Stimulated activated CD8-positive, alpha-beta memory T cell treated with anti-CD3 and anti-CD28 coated beads, Interleukin-12 subunit alpha, Interleukin-12 subunit beta, amount 100 ng/mL, for 1 hour (primary cell): ENCODE measurements around the gene DLX4.
A peak's percentile ranks its signal among the peaks of the same experiment; 100 is the strongest.

ENCODE experiments used
- DNase-seq: peaks from one replicate; pipeline ENCODE4 v3.0.0-alpha.2; 2020; ENCODE audit warnings: low read depth

DLX4 gene

GRCh38 chr17:49946964-49947584 lies 21.9 kb upstream of the DLX4 start:
- no peak for DNase-seq

GRCh38 chr17:49949634-49950033 lies 19.4 kb upstream of the DLX4 start:
- DNase-seq, result no peak

- DNase-seq, result no peak
These were observed 17.5 kb upstream of the DLX4 start for GRCh38 chr17:49951362-49952082.

GRCh38 chr17:49952209-49952911 lies 16.6 kb upstream of the DLX4 start:
- DNase-seq, result peak; percentile 69

GRCh38 chr17:49952912-49953497 lies 16.0 kb upstream of the DLX4 start:
- DNase-seq, result no peak

GRCh38 chr17:49955157-49955556 lies 13.8 kb upstream of the DLX4 start:
- DNase-seq, result no peak

- no peak for DNase-seq
These were observed 12.2 kb upstream of the DLX4 start for GRCh38 chr17:49956780-49957179.

GRCh38 chr17:49957350-49957749 lies 11.6 kb upstream of the DLX4 start:
- no peak for DNase-seq

DNA sequence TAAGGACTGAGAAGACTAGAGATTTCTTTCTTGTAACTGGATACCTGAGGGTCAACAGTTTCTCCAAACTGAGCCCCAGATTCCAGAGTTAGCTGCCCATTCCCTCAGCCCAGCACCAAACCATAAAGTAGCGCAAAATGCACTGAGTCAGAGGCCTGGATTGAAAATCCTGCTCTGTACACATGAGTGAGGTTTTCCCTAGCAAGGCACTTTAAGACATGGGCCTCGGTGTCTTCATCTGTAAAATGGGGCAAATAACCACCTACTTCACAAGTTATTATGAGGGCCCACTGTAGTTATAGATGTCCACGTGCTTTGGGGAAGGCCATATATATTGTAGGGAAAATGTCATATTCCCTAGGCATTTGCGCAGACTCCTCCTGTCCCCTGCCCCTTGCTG lies 10.3 kb upstream of the DLX4 start:
- DNase-seq, result no peak

- DNase-seq, result no peak
These were observed 9.6 kb upstream of the DLX4 start for GRCh38 chr17:49959183-49959935.

- no peak for DNase-seq
These were observed 6.2 kb upstream of the DLX4 start for GRCh38 chr17:49962599-49963308.

DNA sequence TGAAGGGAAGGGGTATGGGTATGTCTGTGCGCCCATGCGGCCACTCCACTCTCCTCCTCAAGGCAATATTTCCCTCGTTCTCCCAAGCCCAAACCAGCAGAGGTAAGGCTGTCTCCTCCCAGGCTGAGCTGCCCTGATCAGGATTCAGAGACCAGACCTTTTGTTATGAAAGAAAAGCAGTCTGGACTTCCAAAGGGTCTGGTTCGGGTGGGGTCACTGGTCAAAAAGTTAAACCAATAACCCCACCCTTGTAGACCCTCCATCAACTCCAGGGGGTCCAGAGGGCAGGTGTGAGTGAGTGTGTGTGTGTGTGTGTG lies 5.7 kb upstream of the DLX4 start:
- no peak for DNase-seq

DNA sequence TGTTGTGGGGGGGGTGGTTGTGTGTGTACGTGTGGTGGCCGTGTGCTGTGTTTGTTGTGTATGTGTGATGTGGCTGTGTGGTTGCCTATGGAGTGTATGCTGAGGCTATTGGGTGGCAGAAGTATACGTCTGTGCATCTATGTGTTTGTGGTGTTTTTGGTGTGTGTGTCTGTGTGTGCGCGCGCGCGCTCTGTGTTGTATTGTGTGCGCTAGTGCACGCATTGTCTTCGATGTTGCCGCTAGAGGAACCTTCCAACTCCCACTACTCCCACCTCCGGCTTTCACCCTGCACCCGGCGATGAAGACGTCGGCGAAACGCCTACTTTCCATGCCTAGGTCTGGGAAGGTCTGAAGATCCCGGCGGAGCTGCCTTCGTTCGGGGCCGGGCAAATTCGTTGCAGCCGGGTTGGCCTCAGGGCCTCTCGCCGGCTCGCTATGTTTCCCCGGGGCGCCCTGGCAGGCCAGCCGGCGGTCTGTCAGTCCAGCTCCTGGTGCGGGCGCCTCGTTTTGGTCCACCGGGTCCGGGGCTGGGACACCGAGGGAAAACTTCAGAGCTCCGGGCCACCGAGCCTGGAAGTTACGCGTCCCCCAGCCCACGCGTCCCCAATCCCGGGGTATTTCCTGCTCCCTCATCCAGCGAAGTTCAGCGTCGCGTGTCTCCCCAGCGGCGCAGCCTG lies 5.2 kb upstream of the DLX4 start:
- DNase-seq, result no peak

GRCh38 chr17:49964303-49964768 lies 4.7 kb upstream of the DLX4 start:
- DNase-seq, result no peak

DNA sequence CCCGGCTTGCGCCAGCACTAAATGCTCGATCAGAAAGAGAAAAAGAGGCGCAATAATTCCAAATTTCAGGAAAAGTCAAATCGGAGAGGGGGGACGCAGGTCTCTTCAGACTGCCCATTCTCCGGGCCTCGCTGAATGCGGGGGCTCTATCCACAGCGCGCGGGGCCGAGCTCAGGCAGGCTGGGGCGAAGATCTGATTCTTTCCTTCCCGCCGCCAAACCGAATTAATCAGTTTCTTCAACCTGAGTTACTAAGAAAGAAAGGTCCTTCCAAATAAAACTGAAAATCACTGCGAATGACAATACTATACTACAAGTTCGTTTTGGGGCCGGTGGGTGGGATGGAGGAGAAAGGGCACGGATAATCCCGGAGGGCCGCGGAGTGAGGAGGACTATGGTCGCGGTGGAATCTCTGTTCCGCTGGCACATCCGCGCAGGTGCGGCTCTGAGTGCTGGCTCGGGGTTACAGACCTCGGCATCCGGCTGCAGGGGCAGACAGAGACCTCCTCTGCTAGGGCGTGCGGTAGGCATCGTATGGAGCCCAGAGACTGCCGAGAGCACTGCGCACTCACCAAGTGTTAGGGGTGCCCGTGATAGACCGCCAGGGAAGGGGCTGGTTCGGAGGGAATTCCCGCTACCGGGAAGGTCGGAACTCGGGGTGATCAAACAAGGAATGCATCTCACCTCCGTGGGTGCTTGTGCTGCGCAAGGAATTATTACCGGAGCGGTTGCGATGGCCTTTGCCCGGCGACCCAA lies 4.0 kb upstream of the DLX4 start:
- no peak for DNase-seq

DNA sequence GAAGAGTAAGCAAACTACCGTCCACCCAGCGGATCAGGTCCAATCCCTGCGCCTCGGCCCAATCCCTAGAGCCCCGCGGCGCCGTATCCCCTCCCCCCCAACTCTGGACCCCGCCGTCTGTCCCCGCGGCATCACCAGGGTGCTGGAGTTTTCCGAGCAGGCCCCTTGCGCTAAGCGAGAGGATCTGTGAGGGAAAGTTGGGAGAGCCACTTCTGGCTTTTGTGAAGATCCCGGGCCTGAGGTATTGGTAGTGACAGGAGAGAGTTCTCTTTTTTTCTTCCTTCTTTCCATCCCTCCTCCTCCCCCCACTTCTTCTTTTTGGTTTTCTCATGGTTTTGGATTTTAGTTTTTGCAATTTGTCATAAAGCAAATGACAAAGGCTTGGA lies 3.5 kb upstream of the DLX4 start:
- DNase-seq, result no peak

GRCh38 chr17:49966767-49967166 lies 2.2 kb upstream of the DLX4 start:
- DNase-seq, result no peak

DNA sequence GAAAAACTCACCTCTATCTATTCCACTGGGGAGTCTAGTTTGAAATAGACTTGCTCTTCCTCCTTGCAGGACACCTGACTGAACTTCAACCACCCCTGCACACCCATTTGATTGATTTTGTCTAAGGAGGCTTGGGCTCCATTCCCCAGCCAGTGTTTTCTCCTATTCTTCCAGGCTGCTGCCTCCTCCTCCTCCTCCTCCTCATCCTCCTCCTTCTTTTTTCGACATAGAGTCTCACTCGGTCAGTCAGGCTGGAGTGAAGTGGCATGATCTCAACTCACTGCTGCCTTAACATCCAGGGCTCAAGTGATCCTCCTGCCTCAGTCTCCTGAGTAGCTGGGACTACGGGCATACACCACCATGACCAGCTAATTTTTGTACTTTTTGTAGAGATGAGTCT lies 1.8 kb upstream of the DLX4 start:
- no peak for DNase-seq

DNA sequence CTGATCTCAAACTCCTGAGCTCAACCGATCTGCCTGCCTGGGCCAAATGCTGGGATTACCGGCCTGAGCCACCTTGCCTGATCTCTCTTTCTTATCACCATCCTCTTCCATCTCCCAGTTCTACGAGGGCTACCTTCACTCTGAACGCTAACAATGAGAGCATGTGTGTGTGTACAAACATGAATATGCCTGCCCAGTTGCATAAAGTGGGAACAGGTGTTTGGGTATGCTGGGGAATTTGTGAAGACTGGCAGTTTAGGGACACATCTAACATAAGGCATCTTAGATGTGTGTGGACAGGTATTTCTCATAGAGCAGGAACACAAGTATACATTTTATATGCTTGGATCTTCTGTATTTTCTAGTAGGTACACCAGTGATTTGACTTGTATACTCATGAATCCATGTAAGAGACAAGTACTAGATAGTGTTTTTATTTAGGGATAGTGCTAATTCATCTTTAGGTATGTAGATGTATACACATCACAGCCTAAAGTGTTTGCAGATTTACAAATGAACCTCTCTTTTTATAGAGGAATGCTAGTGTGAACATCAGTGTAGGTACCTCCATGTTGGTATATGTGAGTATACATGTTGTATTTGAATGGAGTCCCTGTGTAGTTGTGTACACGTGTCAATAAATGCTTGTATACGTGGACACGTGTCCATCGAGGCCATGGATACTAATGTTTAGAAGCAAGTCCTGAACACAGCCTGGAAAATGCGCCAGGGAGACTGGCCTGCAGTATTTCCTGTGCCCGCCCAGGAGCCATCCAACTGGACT lies 1.2 kb upstream of the DLX4 start:
- DNase-seq, result no peak
